GM21381 (cell line): ENCODE measurements around the gene AP1S3.
A peak's percentile ranks its signal among the peaks of the same experiment; 100 is the strongest.
"Not testable (repeated sequence)": the region's sequence is repeated elsewhere in the genome, so short reads cannot be mapped to it uniquely, and the experiment has no call there.

Experiments
- ATAC-seq: cut with Tn5 transposase; IDR thresholded peaks from one replicate; pipeline ENCODE4 v1.9.1; 2021; ENCODE audit warnings: mild to moderate bottlenecking, moderate library complexity; ENCODE audit not compliant: unreplicated experiment

AP1S3 gene

DNA sequence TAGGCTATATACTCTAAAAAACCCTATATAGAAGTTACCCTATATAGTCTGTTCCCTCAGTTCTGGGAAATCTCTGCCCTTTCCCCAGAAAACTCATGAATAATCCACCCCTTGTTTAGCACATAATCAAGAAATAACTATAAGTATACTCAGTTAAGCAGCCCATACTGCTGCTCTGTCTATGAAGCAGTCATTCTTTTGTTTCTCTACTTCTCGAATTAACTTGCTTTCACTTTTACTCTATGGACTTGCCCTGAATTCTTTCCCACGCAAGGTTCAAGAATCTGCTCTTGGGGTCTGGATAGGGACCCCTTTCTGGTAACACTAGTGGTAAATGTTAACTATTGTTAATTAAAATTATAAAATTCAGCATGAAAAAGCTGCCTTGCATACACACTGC is 17.4 kb upstream of the AP1S3 start:
- ATAC-seq = peak; percentile 44

DNA sequence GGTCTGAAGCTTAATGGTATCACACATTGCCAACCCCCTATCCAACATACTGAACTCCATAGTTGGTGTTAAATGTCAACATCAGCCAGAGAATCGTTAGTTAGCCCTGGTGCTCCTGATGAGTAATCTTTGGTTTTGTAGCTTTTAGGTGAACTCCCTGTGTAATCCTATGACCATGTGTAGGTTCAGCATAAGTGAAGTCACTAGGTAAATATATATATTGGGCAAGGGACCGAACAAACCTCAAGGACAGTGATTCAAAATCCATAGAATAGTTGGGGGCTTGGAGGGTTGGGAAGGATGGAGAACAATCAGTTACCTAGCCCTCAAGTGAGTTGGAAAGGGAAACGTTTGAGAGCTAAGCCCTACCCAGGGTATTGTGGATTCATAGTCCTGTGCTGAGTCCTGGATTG is 16.0 kb upstream of the AP1S3 start:
- no peak for ATAC-seq

DNA sequence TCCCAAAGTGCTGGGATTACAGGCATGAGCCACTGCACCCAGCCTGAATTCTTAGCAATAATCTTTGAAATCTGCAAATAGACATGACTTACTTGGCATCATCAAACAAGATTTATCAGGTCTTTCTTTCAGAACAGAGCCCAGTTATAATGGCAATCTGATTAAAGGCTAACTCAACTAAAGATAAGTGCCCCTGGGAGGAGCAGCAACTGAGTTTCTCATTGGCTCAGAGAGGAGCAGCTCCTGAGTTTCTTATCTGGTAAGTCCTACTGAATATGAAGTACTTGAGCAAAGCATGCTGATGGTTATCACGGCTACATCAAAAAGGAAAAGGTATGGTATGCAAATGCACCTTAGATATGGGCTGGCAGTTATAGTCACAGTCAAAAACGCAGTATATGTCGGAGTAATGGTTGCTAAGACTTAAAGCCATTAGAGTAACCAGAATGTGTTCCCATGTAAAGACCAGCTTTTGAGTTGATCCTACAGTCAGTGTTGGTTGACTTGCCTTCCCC is 15.0 kb upstream of the AP1S3 start:
- ATAC-seq = no peak

DNA sequence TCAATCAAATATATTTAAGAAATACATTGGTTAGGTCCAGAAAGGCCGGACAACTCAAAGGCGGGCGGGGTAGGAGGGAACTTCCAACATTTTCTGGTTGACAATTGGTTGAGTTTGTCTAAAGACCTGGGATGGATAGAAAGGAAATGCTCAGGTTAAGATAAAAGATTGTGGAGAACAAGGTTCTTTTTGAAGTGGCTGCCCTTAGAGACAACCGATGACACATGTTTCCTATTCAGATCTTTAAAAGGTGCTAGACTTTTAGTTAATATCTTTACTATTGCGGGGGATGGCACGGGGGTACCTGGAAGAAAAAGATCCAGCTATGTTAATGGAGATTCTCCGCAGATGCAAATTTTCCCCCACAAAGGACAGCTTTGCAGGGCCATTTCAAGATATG is 10.0 kb upstream of the AP1S3 start:
- ATAC-seq = no peak

DNA sequence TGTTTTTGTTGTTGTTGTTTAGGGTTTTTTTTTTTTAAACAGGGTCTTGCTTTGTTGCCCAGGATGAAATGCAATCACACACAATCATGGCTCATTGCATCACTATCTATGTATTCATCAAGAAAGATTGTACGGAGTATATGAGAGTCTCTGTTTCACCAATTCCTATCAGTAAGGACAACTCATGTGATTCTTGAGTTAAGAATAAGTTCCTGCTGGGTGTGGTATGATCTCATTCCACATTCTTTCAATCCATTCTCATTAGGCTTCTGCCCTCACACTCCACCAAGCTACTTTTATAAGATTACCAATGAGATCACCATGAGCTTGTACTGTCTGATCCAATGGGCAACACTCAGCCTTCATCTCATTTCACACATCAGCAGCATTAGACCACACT is 9.1 kb upstream of the AP1S3 start:
- no peak for ATAC-seq

DNA sequence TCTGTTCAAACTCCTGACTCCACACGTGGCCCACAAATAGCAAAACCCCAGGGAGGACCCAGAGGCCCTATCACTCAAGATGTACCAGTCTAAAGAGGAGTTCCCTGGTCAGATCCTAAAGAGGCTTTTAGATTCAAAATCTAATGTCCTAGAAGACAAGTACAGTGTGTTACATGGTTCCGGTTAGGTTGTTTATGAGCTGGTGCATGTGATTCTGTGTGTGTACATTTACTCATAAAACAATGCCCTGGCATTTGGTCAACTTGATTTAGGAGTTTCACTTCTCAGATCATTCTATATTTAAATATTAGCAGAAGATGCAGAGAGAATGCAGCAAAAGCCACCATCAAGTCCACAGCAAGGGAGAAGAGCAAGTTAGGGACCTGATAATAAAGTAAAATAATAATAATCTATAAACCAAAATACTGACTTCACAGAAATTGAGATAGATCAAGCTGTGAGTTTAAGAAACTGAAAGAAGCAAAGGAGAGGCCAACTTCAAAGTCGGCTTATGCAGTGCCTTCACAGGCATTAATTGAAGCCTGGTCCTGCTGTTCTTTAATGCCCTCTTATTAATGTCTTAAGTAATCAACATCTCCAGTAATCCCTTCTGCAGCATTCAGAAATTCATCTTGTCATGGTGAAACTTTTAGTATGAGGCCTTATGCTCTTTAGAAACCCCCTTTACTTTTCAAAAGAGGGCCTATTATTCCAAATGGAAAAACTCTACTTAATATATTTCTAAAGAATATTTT is 4.2 kb upstream of the AP1S3 start:
- ATAC-seq = no peak

DNA sequence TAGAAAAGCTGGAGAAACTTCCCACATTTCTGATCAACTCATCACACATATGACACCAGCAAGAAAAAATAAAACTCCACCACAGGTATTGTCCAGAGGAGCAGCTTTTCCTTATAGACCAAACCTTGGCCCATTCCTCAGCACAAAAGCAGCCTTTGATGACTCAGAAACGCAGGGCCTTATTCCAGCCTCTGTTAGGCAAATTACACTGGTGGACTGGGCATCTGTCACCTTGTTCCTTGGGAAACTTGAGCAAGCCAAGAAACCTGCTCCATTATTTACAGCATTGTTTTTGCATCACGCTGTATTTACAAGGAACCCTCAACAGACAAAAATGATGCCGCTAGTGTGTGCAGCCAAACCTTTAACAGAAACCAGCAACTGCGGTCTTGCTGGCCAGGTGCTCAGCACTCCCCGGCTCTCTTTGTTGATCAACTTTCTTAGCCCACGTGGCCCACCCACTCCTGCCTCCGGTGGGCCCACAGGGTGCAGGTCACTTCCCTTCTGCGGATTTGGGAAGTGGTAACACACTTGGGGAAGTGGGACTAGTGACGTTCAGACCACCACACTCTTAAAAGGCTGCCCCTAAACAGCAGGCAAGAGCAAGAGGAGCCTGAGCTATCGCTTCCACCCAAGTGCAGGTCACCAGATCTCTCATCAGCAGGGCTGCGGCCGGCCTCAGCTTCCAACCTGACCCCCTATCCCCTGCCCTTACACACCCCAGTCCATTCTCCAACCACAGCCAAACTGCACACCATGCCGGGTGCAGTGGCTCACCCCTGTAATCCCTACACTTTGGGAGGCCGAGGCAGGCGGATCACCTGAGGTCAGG is 1.5 kb downstream of the AP1S3 start:
- ATAC-seq = peak; percentile 61

DNA sequence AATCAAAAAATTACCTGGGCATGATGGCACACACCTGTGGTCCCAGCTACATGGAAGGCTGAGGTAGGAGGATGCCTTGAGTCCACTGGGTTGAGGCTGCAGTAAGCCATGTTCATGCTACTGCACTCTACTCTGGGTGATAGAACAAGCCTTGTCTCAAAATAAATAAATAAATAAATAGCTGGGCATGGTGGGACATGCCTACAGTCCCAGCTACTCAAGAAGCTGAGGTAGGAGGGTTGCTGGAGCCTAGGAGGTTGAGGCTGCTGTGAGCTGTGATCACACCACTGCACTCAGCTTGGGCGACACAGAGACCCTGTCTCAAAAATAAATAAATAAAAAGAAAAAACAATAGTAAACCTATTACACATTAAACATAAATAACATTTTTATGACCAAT is 3.0 kb downstream of the AP1S3 start:
- ATAC-seq = no peak

DNA sequence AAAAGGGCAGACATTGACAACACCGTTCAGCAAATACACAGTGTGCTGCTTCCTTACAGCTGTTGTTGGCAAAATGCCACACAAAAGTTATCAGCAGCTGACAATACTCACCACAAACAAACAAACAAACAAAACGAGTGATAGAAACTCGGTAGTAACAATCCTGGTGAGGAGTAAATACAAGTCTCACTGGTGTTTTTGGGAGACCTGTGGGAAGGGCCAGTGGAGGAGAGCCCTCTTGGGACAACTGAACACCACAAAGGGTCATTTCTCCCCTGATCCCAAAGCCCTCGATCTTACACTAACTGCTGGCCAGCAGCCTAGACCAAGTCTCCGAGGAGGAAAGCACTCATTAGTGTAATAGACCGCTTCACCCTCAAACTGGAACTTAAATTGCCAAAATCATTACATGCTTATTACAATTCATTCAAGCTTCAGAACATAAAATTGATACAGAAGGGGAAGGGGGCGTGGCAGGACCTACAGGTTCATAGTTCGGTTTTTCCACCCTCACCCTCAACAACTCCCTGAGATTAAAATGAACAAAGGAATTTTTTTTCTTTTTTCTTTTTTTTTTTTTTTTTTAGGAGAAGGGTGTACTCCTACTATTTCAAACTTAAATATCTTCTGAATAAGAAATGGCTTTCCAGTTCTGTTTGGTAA is 5.0 kb downstream of the AP1S3 start:
- no peak for ATAC-seq

DNA sequence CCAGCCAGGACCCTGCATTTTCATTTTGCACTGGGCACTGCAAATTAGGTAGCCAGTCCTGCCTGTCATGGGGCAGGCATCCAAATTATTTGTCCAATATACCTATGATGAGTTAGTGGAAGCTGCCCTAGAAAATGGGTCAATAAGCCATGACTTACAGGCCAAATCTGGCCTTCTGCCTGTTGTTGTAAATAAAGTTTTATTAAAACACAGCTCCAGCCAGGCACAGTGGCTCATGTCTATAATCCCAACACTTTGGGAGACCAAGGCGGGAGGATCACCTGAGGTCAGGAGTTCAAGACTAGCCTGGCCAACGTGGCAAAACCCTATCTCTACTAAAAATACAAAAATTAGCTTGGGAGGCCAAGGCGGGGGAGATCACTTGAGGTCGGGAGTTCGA is 8.3 kb downstream of the AP1S3 start:
- ATAC-seq = no peak

DNA sequence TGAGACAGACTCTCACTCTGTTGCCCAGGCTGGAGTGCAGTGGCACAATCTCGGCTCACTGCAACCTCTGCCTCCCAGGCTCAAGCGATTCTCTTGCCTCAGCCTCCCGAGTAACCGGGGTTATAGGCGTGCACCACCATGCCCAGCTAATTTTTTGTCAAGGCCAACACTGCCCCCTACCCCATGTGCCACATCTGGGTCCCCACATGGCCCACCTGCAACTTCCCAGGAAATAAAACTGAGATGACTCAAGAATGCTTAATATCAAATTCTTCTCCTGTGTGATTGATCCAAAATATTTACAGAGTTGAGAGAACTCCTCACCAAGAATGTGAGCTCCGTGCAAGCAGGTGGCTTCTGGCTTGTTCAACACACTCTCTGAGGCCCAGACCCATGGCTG is 9.1 kb downstream of the AP1S3 start:
- ATAC-seq = no peak

DNA sequence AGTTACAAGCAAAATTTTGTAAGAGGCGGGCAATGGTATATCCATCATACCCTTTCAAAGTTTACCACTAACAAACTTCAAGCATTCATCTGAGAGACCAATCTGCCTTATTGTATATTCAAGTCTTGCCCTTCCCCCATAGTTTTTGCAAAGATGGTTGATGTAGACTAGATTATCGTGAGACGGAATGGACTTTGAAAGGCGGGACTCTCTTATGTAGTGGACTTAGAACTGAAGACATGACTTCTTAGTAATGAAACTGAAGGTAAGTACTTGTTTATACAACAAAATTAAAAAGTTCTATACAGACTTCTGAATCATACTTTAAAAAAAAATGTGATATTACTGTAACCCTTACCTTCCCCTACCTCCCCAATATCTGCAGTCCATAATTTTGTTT is 10.4 kb downstream of the AP1S3 start:
- ATAC-seq = no peak

DNA sequence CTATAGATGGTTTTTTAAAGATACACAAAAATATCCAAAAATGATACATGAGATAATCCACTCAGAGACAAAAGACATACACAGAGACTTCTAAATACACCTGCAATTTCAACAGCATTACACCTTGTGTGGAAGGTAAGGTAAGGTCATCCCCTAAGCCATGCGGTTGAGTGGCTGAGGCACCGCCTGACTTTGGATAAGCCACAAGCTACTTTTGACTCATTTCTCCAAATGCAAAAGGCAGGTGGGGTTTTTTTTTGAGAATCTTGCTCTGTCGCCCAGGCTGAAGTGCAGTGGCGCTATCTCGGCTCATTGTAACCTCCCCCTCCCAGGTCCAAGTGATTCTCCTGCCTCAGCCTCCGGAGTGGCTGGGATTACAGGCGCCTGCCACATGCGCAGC is 13.1 kb downstream of the AP1S3 start:
- no peak for ATAC-seq

DNA sequence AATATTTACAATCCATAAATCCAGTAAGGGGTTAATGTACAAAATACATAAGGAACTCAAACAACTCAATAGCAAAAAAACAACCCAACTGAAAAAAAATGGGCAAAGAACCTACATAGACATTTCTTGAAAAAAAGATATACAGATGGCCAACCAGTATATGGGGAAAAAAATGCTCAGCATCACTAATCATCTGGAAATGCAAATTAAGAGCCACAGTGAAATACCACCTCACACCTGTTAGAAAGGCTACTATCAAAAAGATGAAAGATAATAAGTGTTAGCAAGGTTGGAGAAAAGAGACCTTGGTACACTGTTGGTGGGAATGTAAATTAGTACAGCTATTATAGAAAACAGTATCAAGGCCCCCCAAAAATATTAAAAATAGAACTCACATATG is 14.6 kb downstream of the AP1S3 start:
- ATAC-seq = no peak

DNA sequence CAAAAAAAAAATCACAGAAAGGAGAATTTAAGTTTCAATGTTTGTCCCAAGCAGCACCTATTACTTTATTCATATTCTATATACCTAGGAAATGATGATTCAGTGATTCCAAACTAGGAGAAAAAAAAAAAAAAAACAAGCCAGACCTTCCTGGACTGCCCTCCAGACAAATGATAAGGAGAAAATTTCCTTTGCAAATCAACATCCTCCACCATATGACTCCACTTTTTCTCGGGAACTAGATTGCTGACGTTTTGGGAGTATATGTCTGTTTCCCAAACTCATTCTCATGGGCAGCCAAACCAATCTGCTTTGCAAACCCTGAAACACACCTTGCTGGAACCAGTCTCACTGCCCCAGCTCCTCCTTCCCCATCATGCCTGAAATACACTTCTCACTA is 16.8 kb downstream of the AP1S3 start:
- ATAC-seq = no peak

DNA sequence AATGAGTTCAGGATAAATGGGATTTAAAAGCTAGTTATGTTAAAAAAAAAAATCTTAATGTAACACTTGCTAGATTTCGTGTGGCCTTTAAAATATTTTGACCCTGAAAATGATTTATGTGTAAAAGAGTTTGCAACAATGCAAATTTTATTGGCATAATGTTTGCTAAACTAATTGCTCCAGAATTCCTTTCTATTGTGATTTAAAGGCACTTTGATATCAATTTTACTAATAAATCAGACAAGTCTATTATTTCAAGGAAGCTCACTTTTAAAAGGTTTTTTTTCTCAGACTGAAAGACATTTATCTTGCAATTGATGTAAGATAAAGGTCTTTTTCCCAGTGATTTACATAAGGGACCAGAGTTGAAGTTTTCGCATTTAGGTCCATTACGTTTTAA is 17.5 kb downstream of the AP1S3 start:
- no peak for ATAC-seq

DNA sequence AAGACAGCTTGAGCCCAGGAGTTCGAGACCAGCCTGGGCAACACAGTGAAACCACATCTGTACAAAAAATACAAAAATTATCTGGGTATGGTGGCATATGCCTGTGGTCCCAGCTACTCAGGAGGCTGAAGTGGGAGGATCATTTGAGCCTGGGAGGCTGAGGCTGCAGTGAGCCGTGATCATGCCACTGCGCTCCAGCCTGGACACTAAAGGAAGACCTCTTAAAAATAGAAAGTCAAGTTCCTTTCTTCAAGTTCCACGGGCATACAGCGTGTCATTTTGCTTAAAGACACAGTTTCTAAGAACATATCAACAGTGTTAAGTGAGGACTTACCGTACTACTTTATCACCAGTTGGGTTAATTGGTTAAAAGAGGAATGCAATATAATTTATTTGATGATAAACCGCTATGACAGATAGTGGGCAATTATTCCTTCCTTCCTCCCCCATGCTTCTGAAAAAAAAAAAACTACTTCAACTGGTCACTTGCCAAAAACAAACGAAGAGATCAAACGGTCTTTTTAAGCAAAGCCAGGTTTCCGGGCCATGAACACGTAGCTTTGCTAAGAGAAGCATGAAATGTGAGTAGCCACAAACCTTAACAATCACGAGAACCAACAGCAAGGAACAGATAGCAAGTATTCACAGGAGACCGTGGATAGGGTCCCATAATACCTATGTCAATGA is 21.4 kb downstream of the AP1S3 start:
- no peak for ATAC-seq

DNA sequence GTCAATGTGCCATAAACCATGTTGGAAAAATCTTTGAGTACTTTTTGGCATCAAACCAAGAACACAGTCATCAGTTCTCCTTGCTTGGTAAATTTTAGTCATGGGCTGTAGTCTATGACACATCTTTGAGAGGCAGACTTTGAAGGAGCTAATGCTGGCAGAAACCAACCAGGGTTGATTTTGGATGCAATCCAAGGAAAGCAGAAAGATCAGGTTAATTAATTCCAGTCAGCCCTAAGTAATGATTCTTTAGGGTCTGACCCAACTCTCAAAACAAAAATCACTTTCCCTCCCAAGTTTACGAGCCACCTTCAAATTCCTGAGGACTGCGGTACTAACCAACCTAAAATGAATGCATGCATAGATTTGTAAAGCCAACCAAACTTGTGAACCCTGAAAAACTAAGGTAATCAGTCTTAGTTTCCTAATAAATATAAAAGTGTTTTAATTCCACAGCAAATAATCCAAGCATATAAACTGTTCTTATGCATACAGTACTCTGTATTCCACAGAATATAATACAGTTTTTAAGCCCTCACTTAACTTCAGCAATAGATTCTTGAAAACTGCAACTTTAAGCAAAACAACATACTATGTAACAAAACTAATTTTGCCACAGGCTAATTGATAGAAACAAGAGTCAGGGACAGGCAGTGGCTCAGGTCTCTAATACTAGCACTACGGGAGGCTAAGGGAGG is 22.0 kb downstream of the AP1S3 start:
- ATAC-seq = no peak

DNA sequence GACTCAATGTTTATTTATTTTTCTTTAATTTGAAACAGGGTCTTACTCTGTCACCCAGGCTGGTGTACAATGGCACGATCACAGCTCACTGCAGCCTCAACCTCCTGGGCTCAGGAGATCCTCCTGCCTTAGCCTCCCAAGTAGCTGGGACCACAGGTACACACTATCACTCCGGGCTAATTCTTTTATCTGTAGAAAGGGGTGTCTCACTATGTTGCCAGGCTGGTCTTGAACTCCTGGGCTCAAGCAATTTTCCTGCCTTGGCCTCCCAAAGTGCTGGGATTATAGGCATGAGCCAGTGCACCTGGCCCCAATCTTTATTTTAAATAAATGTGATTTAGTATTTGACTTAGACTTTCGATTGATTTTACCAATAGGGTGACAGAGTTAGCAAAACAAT is 22.6 kb downstream of the AP1S3 start:
- not testable (repeated sequence) for ATAC-seq

DNA sequence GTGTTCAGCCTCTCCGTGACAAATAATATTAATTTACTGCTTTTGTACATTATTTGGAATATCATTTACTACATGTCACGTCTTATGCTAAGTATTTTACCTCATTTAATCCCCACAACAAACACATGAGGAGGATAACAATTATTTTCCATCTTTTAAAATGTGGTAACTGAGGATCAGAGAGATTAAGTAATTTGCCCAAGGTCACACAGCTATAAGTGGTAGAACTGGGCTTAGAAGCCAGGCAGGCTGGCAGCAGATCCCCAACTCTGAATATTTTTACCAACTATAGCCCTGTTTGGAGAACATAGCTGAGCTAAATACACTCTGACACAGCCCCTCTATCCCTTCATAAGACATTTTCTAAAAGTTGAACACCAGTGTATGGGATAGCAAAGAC is 24.1 kb downstream of the AP1S3 start:
- ATAC-seq = no peak

DNA sequence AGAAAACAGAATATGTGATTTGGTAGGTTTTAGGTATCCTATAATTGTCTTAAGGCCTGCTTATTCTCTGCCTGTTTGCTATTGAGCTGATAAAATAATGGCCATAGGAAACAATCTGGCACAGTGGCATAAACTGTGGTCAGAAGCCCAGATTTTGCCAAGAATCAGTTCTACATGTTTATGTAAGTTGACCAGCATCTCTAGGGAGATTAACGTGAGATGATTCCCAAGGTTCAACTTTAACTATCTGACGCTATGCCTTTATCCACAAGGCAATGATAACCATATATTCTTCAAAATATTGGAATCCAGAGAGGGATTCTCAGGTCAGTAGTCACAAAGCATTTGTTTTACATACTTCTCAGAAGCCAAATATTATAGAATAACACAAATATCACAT is 25.6 kb downstream of the AP1S3 start:
- ATAC-seq = no peak
